SK-N-SH (cell line): ENCODE data around the gene SH2D4B. TPM values are rescaled to one million over a fixed set of nuclear protein-coding genes. Genes with fewer than 3 reads are reported as not detected.

Experiments
- CTCF ChIA-PET: fragments of 300-600, 350-600 bp; formaldehyde crosslinking; extraction: SDS; loops from one replicate; lab custom pipeline; 2021; lab: Yijun Ruan, JAX
- POLR2A ChIA-PET: fragments of 350-600 bp; sonication (Branson Sonifier 250); formaldehyde crosslinking; extraction: SDS; loops from one replicate; lab custom pipeline; 2020; ENCODE audit warnings: antibody characterized with exemption, inconsistent platforms; lab: Yijun Ruan, JAX
- DNase-seq: peaks from one replicate; pipeline ENCODE4 v3.0.0; 2012
- H2AFZ ChIP-seq: fragments of 200-600 bp; sonication (generic); 2 replicates; pipeline ENCODE4 v1.8.1; 2016; ENCODE audit warnings: antibody characterized with exemption, mild to moderate bottlenecking, low read depth
- H3F3A ChIP-seq: fragments of 200-600 bp; sonication (generic); replicated peaks from 2 replicates; pipeline ENCODE3; 2016; ENCODE audit warnings: antibody characterized with exemption, mild to moderate bottlenecking; ENCODE audit not compliant: insufficient read depth
- H3K27ac ChIP-seq, 2 experiments: fragments of 200-500 bp in 1 of 2; fragments of 200-600 bp in 1 of 2; sonication (Bioruptor generic) in 1 of 2; sonication (generic), shearing (Covaris generic) in 1 of 2; 2 replicates each; pipeline versions ENCODE4 v1.5.1 to v1.6.1; 2014 to 2016; ENCODE audit warnings: low read depth in 2 of 2, inconsistent platforms in 1 of 2, low read length in 1 of 2, mild to moderate bottlenecking in 1 of 2, mixed read lengths in 1 of 2
- H3K27me3 ChIP-seq: fragments of 200-600 bp; sonication (generic), shearing (Covaris generic); 2 replicates; pipeline ENCODE4 v1.6.1; 2016; ENCODE audit warnings: mixed run types; ENCODE audit not compliant: insufficient read depth
- H3K36me3 ChIP-seq, 2 experiments: fragments of 200-500 bp in 1 of 2; fragments of 200-600 bp in 1 of 2; sonication (Bioruptor generic) in 1 of 2; sonication (generic) in 1 of 2; replicated peaks in 1 of 2; 2 replicates each; pipeline versions ENCODE3 to v1.5.1; 2014 to 2016; ENCODE audit warnings: low read length in 1 of 2, mild to moderate bottlenecking in 1 of 2; ENCODE audit not compliant: insufficient read depth in 2 of 2, control insufficient read depth in 1 of 2
- H3K4me1 ChIP-seq, 2 experiments: fragments of 200-500 bp in 1 of 2; fragments of 200-600 bp in 1 of 2; sonication (Bioruptor generic) in 1 of 2; sonication (generic), shearing (Covaris generic) in 1 of 2; 2 replicates each; pipeline versions ENCODE4 v1.5.1 to v1.6.1; 2014 to 2016; ENCODE audit warnings: low read depth in 1 of 2, low read length in 1 of 2, mixed run types in 1 of 2; ENCODE audit not compliant: insufficient read depth in 2 of 2, control insufficient read depth in 1 of 2
- H3K4me2 ChIP-seq: fragments of 200-600 bp; sonication (generic), shearing (Covaris generic); 2 replicates; pipeline ENCODE4 v1.6.1; 2017; ENCODE audit warnings: mixed run types
- H3K4me3 ChIP-seq, 2 experiments: fragments of 200-500 bp in 1 of 2; fragments of 200-600 bp in 1 of 2; sonication (Bioruptor generic) in 1 of 2; sonication (generic), shearing (Covaris generic) in 1 of 2; 2 replicates each; pipeline versions ENCODE4 v1.5.1 to v1.8.1; 2014 to 2016; ENCODE audit warnings: low read depth in 2 of 2, inconsistent platforms in 1 of 2, low read length in 1 of 2, mild to moderate bottlenecking in 1 of 2, mixed read lengths in 1 of 2, moderate library complexity in 1 of 2
- H3K79me2 ChIP-seq: fragments of 200-600 bp; sonication (generic); 2 replicates; pipeline ENCODE4 v1.8.1; 2017; ENCODE audit warnings: mild to moderate bottlenecking; ENCODE audit not compliant: insufficient read depth
- H3K9ac ChIP-seq: fragments of 200-600 bp; sonication (generic); 2 replicates; pipeline ENCODE4 v1.6.1; 2017; ENCODE audit warnings: mixed run types
- H3K9me2 ChIP-seq: fragments of 200-600 bp; sonication (generic); 2 replicates; pipeline ENCODE4 v1.6.1; 2017; ENCODE audit warnings: mixed run types
- H3K9me3 ChIP-seq: fragments of 200-600 bp; sonication (generic); 2 replicates; pipeline ENCODE4 v1.6.1; 2017; ENCODE audit warnings: mixed run types, mild to moderate bottlenecking, moderate library complexity
- H4K20me1 ChIP-seq: fragments of 200-600 bp; sonication (generic); 2 replicates; pipeline ENCODE4 v1.6.1; 2017; ENCODE audit warnings: mild to moderate bottlenecking, mixed run types; ENCODE audit not compliant: insufficient read depth
- CHD2 ChIP-seq: fragments of 150-350 bp; IDR thresholded peaks from 2 replicates; pipeline ENCODE4 v1.6.1; 2018; ENCODE audit warnings: low read length; ENCODE audit not compliant: partially characterized antibody
- ELF1 ChIP-seq: IDR thresholded peaks from 2 replicates; pipeline ENCODE4 v1.4.0; 2012
- EP300 ChIP-seq, 2 experiments: IDR thresholded peaks; 2 replicates each; pipeline versions ENCODE4 v1.4.0 to v1.6.1; 2012; ENCODE audit warnings: borderline replicate concordance in 1 of 2, low read depth in 1 of 2, low read length in 1 of 2
- EZH2phosphoT487 ChIP-seq: fragments of 200-600 bp; sonication (generic); IDR thresholded peaks from 2 replicates; pipeline ENCODE4 v1.6.1; 2017; ENCODE audit warnings: low read depth, mixed run types, mild to moderate bottlenecking, antibody characterized with exemption, moderate library complexity, borderline replicate concordance
- FOSL2 ChIP-seq: IDR thresholded peaks from 2 replicates; pipeline ENCODE4 v1.4.0; 2012; ENCODE audit warnings: low read depth, mild to moderate bottlenecking, moderate library complexity, borderline replicate concordance
- FOXJ3 ChIP-seq: sonication (generic); formaldehyde crosslinking; IDR thresholded peaks from 2 replicates; pipeline ENCODE4 v1.5.1; 2020; ENCODE audit warnings: mild to moderate bottlenecking, missing genetic modification reagents
- FOXM1 ChIP-seq: IDR thresholded peaks from 2 replicates; pipeline ENCODE4 v1.4.0; 2012; ENCODE audit warnings: low read depth, mild to moderate bottlenecking
- JUND ChIP-seq: IDR thresholded peaks from 2 replicates; pipeline ENCODE4 v1.4.0; 2012
- MEF2A ChIP-seq: IDR thresholded peaks from 2 replicates; pipeline ENCODE4 v1.4.0; 2012; ENCODE audit warnings: low read depth, borderline replicate concordance
- RCOR1 ChIP-seq: fragments of 150-350 bp; IDR thresholded peaks from 2 replicates; pipeline ENCODE4 v1.6.1; 2017; ENCODE audit warnings: antibody characterized with exemption, low read length
- RFX5 ChIP-seq: IDR thresholded peaks from 2 replicates; pipeline ENCODE4 v1.6.1; 2012; ENCODE audit warnings: mild to moderate bottlenecking, improper control_type of control experiment, low read length
- SIN3A ChIP-seq: IDR thresholded peaks from 2 replicates; pipeline ENCODE4 v1.6.1; 2012; ENCODE audit warnings: low read depth, mild to moderate bottlenecking, low read length, moderate library complexity, borderline replicate concordance
- SMC3 ChIP-seq: IDR thresholded peaks from 2 replicates; pipeline ENCODE4 v1.6.1; 2012; ENCODE audit warnings: low read depth, low read length, improper control_type of control experiment
- TCF12 ChIP-seq: IDR thresholded peaks from 2 replicates; pipeline ENCODE4 v1.4.0; 2012
- TEAD4 ChIP-seq: IDR thresholded peaks from 2 replicates; pipeline ENCODE4 v1.4.0; 2012; ENCODE audit warnings: mild to moderate bottlenecking, borderline replicate concordance; ENCODE audit not compliant: insufficient read depth
- YY1 ChIP-seq: IDR thresholded peaks from 2 replicates; pipeline ENCODE4 v1.4.0; 2012; ENCODE audit warnings: low read depth, mild to moderate bottlenecking
- WGBS: methylation state at CpG from one replicate; pipeline ENCODE4 v1.1.6; 2017; ENCODE audit warnings: low lambda C conversion rate; 5-methylcytosine and 5-hydroxymethylcytosine counted together
- polyA plus RNA-seq, 3 experiments: library from polyadenylated mRNA; depleted of rRNA; stranded (reverse); fragments of >200 nt; gene quantifications; 2 replicates each; pipeline ENCODE4 v1.2.3, GENCODE V29; 2012
- TF ChIP-seq, protein P1 (sequence below): fragments of 150-350 bp; IDR thresholded peaks from 2 replicates; pipeline ENCODE4 v1.6.1; 2017; ENCODE audit warnings: antibody characterized with exemption, low read length, low read depth, borderline replicate concordance
- TF ChIP-seq, protein P2 (sequence below): IDR thresholded peaks from 2 replicates; pipeline ENCODE4; 2012
- TF ChIP-seq, protein P3 (sequence below): IDR thresholded peaks from 2 replicates; pipeline ENCODE4 v1.4.0; 2012; ENCODE audit warnings: low read depth

Gene SH2D4B
- polyA plus RNA-seq, 1 of the 3 experiments (the other 2 are of a cell fraction): not detected

DNA sequence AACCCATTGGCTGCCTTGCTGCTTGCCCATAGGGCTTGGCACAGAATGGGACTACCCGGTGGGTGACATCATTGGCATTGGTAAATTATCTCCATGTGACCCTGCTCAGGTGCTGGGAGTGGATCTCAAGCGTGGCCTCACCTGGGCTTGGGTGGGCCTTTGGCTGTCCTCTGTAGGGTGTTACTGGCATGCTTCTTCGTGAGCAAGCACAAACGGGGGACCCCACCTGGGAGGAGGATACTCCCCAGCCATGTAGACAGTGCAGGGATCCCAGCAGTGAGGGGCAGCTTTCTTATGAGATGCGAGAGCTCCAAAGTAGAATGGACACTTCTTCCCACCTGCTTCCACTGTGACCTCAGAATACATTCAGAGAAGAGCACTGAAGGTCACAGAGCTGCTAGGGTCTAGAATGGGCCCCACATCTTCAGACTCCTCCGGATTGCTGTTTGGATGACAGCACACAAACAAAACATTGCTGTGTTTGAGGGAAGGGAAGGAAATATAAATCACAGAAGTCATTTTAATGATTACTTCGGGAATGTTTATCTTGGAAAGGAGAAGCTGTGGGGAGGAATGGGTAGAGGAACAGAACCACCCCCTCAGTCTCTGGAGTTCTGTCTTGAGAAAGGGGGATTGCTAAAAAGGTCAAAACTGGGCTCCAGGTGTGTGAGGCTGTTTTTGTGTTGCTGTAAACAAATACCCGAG lies 75.9 kb downstream of the SH2D4B start:
- H2AFZ ChIP-seq: no peak overlapping the region
- no peak overlapping the region for H3K27ac ChIP-seq
- no peaks in the 10 kb centered on the region for H3F3A ChIP-seq
- H3K4me1 ChIP-seq: no peaks in the 10 kb centered on the region
- H4K20me1 ChIP-seq: no peaks in the 10 kb centered on the region
- WGBS: 33% methylated on average over 6 of the region's 8 CpGs
- CTCF ChIA-PET: no interaction called here
- no peak overlapping the region for H3K9ac ChIP-seq
- POLR2A ChIA-PET: interaction anchor here (0.7 kb wide), 1 partner anchor 1271 kb away, joined by 3 read pairs; no protein-coding TSS in a partner anchor
- TF ChIP-seq TEAD4: no peak
- no peak for TF ChIP-seq RCOR1
- no peak for TF ChIP-seq MEF2A
- TF ChIP-seq, protein P1, sequence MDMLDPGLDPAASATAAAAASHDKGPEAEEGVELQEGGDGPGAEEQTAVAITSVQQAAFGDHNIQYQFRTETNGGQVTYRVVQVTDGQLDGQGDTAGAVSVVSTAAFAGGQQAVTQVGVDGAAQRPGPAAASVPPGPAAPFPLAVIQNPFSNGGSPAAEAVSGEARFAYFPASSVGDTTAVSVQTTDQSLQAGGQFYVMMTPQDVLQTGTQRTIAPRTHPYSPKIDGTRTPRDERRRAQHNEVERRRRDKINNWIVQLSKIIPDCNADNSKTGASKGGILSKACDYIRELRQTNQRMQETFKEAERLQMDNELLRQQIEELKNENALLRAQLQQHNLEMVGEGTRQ: no peak
- TF ChIP-seq SMC3: no peak
- no peak for TF ChIP-seq JUND
- TF ChIP-seq FOSL2: no peak
- no peak for TF ChIP-seq RFX5
- no peak for TF ChIP-seq ELF1
- TF ChIP-seq, protein P2, sequence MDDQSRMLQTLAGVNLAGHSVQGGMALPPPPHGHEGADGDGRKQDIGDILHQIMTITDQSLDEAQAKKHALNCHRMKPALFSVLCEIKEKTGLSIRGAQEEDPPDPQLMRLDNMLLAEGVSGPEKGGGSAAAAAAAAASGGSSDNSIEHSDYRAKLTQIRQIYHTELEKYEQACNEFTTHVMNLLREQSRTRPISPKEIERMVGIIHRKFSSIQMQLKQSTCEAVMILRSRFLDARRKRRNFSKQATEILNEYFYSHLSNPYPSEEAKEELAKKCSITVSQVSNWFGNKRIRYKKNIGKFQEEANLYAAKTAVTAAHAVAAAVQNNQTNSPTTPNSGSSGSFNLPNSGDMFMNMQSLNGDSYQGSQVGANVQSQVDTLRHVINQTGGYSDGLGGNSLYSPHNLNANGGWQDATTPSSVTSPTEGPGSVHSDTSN: no peak
- no peak for TF ChIP-seq YY1
- no peak for TF ChIP-seq SIN3A
- TF ChIP-seq FOXJ3 (CRISPR knock-in tag): no peak
- TF ChIP-seq CHD2: no peak
- TF ChIP-seq EZH2phosphoT487: no peak
- no peak for TF ChIP-seq TCF12
- no peak for TF ChIP-seq FOXM1
- TF ChIP-seq, protein P3, sequence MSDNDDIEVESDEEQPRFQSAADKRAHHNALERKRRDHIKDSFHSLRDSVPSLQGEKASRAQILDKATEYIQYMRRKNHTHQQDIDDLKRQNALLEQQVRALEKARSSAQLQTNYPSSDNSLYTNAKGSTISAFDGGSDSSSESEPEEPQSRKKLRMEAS: no peak
- no peak for TF ChIP-seq EP300 (IDR thresholded peaks at IDR 0.05; ENCODE audit: borderline replicate concordance in 1 of 2, low read depth in 1 of 2, low read length in 1 of 2)
- no peaks in the 10 kb centered on the region for H3K36me3 ChIP-seq
- H3K79me2 ChIP-seq: no peaks in the 10 kb centered on the region
- no peak overlapping the region for H3K4me2 ChIP-seq
- no peaks in the 10 kb centered on the region for H3K9me2 ChIP-seq
- no peaks in the 10 kb centered on the region for H3K27me3 ChIP-seq
- no peaks in the 10 kb centered on the region for H3K9me3 ChIP-seq
- no peak for DNase-seq
- H3K4me3 ChIP-seq: no peak overlapping the region
